ENCODE measurements around the gene CLRN3. TPM values are rescaled to one million over a fixed set of nuclear protein-coding genes. Genes with fewer than 3 reads are reported as not detected.

The CLRN3 gene
- total RNA-seq, 1 experiment from 2014 or later: not detected

GRCh38 chr10:127855591-127855881 lies 37.2 kb downstream of the CLRN3 start:
- intact Hi-C loops (cut with micrococcal nuclease): no loop called here
- Mint-ChIP-seq H3K9me3 (ENCODE audit: unreplicated experiment) (no peaks in the 10 kb centered on the region), H3K4me1 (ENCODE audit: insufficient read depth, unreplicated experiment) (no peaks in the 10 kb centered on the region), H3K4me3 (ENCODE audit: unreplicated experiment) (no peak overlapping the region), H3K27ac (ENCODE audit: low read depth, unreplicated experiment) (no peak overlapping the region), H3K27me3 (ENCODE audit: insufficient read depth, unreplicated experiment) (peaks cover 19% of the 10 kb centered on the region), H3K36me3 (ENCODE audit: insufficient read depth, unreplicated experiment) (no peaks in the 10 kb centered on the region)
- ChIA-PET CTCF (interaction anchor here (0.7 to 4.4 kb wide), 4 partner anchors 8 to 141 kb away, joined by 4 to 42 read pairs (median 31); no protein-coding TSS in a partner anchor), POLR2A (no interaction called here)
- no TSS peak for BruUV-seq (replicated peaks)
- no peak for TF ChIP-seq CTCF (IDR thresholded peaks at IDR 0.05; ENCODE audit: unreplicated experiment)
- no peak for DNase-seq (ENCODE audit: unreplicated experiment)

GRCh38 chr10:127854769-127855590 lies 37.8 kb downstream of the CLRN3 start:
- no peaks in the 10 kb centered on the region for H3K9me3 Mint-ChIP-seq (ENCODE audit: unreplicated experiment)

GRCh38 chr10:127853868-127854768 lies 38.6 kb downstream of the CLRN3 start:
- POLR2A ChIA-PET: no interaction called here
- intact Hi-C loops (cut with micrococcal nuclease): loop anchor here (1.0 kb wide), 1 partner anchor 139 kb away; no protein-coding TSS in a partner anchor
- DNase-seq (ENCODE audit: unreplicated experiment): peak; percentile 67
- CTCF ChIA-PET: interaction anchor here (0.5 to 4.4 kb wide), 49 partner anchors 10 to 1999 kb away, joined by 3 to 42 read pairs (median 4); no protein-coding TSS in a partner anchor
- H3K9me3 Mint-ChIP-seq (ENCODE audit: unreplicated experiment): no peaks in the 10 kb centered on the region
- peak; percentile 78 for TF ChIP-seq CTCF (IDR thresholded peaks at IDR 0.05; ENCODE audit: unreplicated experiment)
- no peak overlapping the region for H3K4me3 Mint-ChIP-seq (ENCODE audit: unreplicated experiment)
- no peaks in the 10 kb centered on the region for H3K4me1 Mint-ChIP-seq (ENCODE audit: insufficient read depth, unreplicated experiment)
- no TSS peak for BruUV-seq (replicated peaks)
- peaks cover 20% of the 10 kb centered on the region for H3K27me3 Mint-ChIP-seq (ENCODE audit: insufficient read depth, unreplicated experiment)
- no peaks in the 10 kb centered on the region for H3K36me3 Mint-ChIP-seq (ENCODE audit: insufficient read depth, unreplicated experiment)
- H3K27ac Mint-ChIP-seq (ENCODE audit: low read depth, unreplicated experiment): no peak overlapping the region

More at GRCh38 chr10:127854769-127855590, 37.8 kb downstream of the CLRN3 start:
- DNase-seq (ENCODE audit: unreplicated experiment): no peak
- H3K36me3 Mint-ChIP-seq (ENCODE audit: insufficient read depth, unreplicated experiment): no peaks in the 10 kb centered on the region
- POLR2A ChIA-PET: no interaction called here
- no TSS peak for BruUV-seq (replicated peaks)
- CTCF ChIA-PET: interaction anchor here (0.6 to 4.4 kb wide), 42 partner anchors 9 to 1920 kb away, joined by 3 to 42 read pairs (median 4); no protein-coding TSS in a partner anchor
- no peak for TF ChIP-seq CTCF (IDR thresholded peaks at IDR 0.05; ENCODE audit: unreplicated experiment)
- no peaks in the 10 kb centered on the region for H3K4me1 Mint-ChIP-seq (ENCODE audit: insufficient read depth, unreplicated experiment)
- no peak overlapping the region for H3K27ac Mint-ChIP-seq (ENCODE audit: low read depth, unreplicated experiment)
- peaks cover 20% of the 10 kb centered on the region for H3K27me3 Mint-ChIP-seq (ENCODE audit: insufficient read depth, unreplicated experiment)
- intact Hi-C loops (cut with micrococcal nuclease): loop anchor here (1.0 kb wide), 1 partner anchor 140 kb away; no protein-coding TSS in a partner anchor
- no peak overlapping the region for H3K4me3 Mint-ChIP-seq (ENCODE audit: unreplicated experiment)

- H3K4me1 Mint-ChIP-seq (ENCODE audit: insufficient read depth, unreplicated experiment): peaks cover 5% of the 10 kb centered on the region
- H3K9me3 Mint-ChIP-seq (ENCODE audit: unreplicated experiment): no peaks in the 10 kb centered on the region
- no peak overlapping the region for H3K27ac Mint-ChIP-seq (ENCODE audit: low read depth, unreplicated experiment)
- ChIA-PET POLR2A (interaction anchor here (0.7 kb wide), 1 partner anchor 1918 kb away, joined by 3 read pairs; no protein-coding TSS in a partner anchor), CTCF (interaction anchor here (0.6 to 4.4 kb wide), 5 partner anchors 9 to 1569 kb away, joined by 3 to 42 read pairs (median 6); no protein-coding TSS in a partner anchor)
- no peaks in the 10 kb centered on the region for H3K36me3 Mint-ChIP-seq (ENCODE audit: insufficient read depth, unreplicated experiment)
- BruUV-seq (replicated peaks): no TSS peak
- DNase-seq (ENCODE audit: unreplicated experiment): no peak
- intact Hi-C loops (cut with micrococcal nuclease): no loop called here
- H3K4me3 Mint-ChIP-seq (ENCODE audit: unreplicated experiment): no peak overlapping the region
- peaks cover 30% of the 10 kb centered on the region for H3K27me3 Mint-ChIP-seq (ENCODE audit: insufficient read depth, unreplicated experiment)
- TF ChIP-seq CTCF (IDR thresholded peaks at IDR 0.05; ENCODE audit: unreplicated experiment): no peak
Measured at GRCh38 chr10:127852456-127852855, 40.3 kb downstream of the CLRN3 start.
